HG02642 (cell line): Measurements from ENCODE around the gene SNX19.
A peak's percentile ranks its signal among the peaks of the same experiment; 100 is the strongest.

Source experiments
- ATAC-seq: cut with Tn5 transposase; IDR thresholded peaks from one replicate; pipeline ENCODE4 v1.9.1; 2021; ENCODE audit warnings: mild to moderate bottlenecking; ENCODE audit not compliant: unreplicated experiment, poor library complexity

SNX19 gene

GRCh38 chr11:130908770-130909625 is 7.3 kb downstream of the SNX19 start:
- ATAC-seq = no peak

GRCh38 chr11:130908061-130908460 is 8.2 kb downstream of the SNX19 start:
- ATAC-seq = no peak

- no peak for ATAC-seq
Measured at GRCh38 chr11:130907229-130907628, 9.1 kb downstream of the SNX19 start.

- no peak for ATAC-seq
Measured at GRCh38 chr11:130906616-130907015, 9.7 kb downstream of the SNX19 start.

- no peak for ATAC-seq
Measured at GRCh38 chr11:130905512-130905911, 10.8 kb downstream of the SNX19 start.

- no peak for ATAC-seq
Measured at GRCh38 chr11:130904380-130904779, 11.9 kb downstream of the SNX19 start.

GRCh38 chr11:130902380-130902779 is 13.9 kb downstream of the SNX19 start:
- no peak for ATAC-seq

GRCh38 chr11:130899106-130899505 is 17.2 kb downstream of the SNX19 start:
- no peak for ATAC-seq

- ATAC-seq = no peak
Measured at GRCh38 chr11:130897262-130898182, 18.8 kb downstream of the SNX19 start.

- peak; percentile 97 for ATAC-seq
Measured at GRCh38 chr11:130894322-130895025, 21.8 kb downstream of the SNX19 start.

GRCh38 chr11:130892861-130893260 is 23.4 kb downstream of the SNX19 start:
- ATAC-seq = no peak

GRCh38 chr11:130891326-130891725 is 25.0 kb downstream of the SNX19 start:
- ATAC-seq = no peak

GRCh38 chr11:130890039-130890745 is 26.1 kb downstream of the SNX19 start:
- ATAC-seq = no peak

GRCh38 chr11:130888790-130889189 is 27.5 kb downstream of the SNX19 start:
- no peak for ATAC-seq

GRCh38 chr11:130886704-130887103 is 29.6 kb downstream of the SNX19 start:
- ATAC-seq = no peak

- ATAC-seq = no peak
Measured at GRCh38 chr11:130882138-130882551, 34.1 kb downstream of the SNX19 start.

- ATAC-seq = no peak
Measured at GRCh38 chr11:130881475-130882137, 34.7 kb downstream of the SNX19 start.

GRCh38 chr11:130879836-130880235 is 36.4 kb downstream of the SNX19 start:
- ATAC-seq = no peak
